NAMALWA (cell line): ENCODE measurements around the gene AKAP4.

Source experiments
- DNase-seq: peaks from one replicate; pipeline ENCODE4 v3.0.0-alpha.2; 2015; ENCODE audit warnings: low spot score

AKAP4 gene

GRCh38 chrX:50200907-50201306 lies at the start of gene AKAP4:
Gene AKAP4, minus strand, starts transcription at chrX:50201007. Its CDS starts 118 bp downstream, at chrX:50200889.
- DNase-seq, result no peak

GRCh38 chrX:50211510-50211909 lies 10.7 kb upstream of the AKAP4 start:
- peak; percentile 33 for DNase-seq

- no peak for DNase-seq
Measured at GRCh38 chrX:50206753-50207152, 5.9 kb upstream of the AKAP4 start.

- peak; percentile 72 for DNase-seq
Measured at GRCh38 chrX:50204364-50204899, 3.6 kb upstream of the AKAP4 start, which contains the start of gene CCNB3. Gene CCNB3, plus strand, starts transcription at chrX:50204765. Its CDS starts 80,399 bp downstream, at chrX:50285164.

GRCh38 chrX:50202539-50202938 lies 1.7 kb upstream of the AKAP4 start:
- DNase-seq, result no peak

- DNase-seq, result no peak
Measured at GRCh38 chrX:50198348-50198747, 2.5 kb downstream of the AKAP4 start.

- no peak for DNase-seq
Measured at GRCh38 chrX:50188859-50189600, 11.8 kb downstream of the AKAP4 start.

GRCh38 chrX:50183891-50184290 lies 16.9 kb downstream of the AKAP4 start:
- no peak for DNase-seq

GRCh38 chrX:50180073-50180940 lies 20.5 kb downstream of the AKAP4 start:
- DNase-seq, result peak; percentile 3

GRCh38 chrX:50169717-50170116 lies 31.1 kb downstream of the AKAP4 start:
- DNase-seq, result no peak

- DNase-seq, result no peak
Measured at GRCh38 chrX:50168241-50168687, 32.5 kb downstream of the AKAP4 start.

- no peak for DNase-seq
Measured at GRCh38 chrX:50167366-50167765, 33.4 kb downstream of the AKAP4 start.

- DNase-seq, result no peak
Measured at GRCh38 chrX:50165727-50166126, 35.1 kb downstream of the AKAP4 start.

GRCh38 chrX:50161127-50161526 lies 39.7 kb downstream of the AKAP4 start:
- no peak for DNase-seq

- DNase-seq, result no peak
Measured at GRCh38 chrX:50158593-50158992, 42.2 kb downstream of the AKAP4 start.

GRCh38 chrX:50157545-50158135 lies 43.2 kb downstream of the AKAP4 start:
- no peak for DNase-seq

GRCh38 chrX:50154429-50154828 lies 46.4 kb downstream of the AKAP4 start:
- DNase-seq, result no peak

- no peak for DNase-seq
Measured at GRCh38 chrX:50152456-50152855, 48.4 kb downstream of the AKAP4 start.

GRCh38 chrX:50147972-50148371 lies 52.8 kb downstream of the AKAP4 start:
- DNase-seq, result no peak
